EH (cell line): ENCODE measurements around the gene PDZD2.

Source experiments
- DNase-seq: peaks from one replicate; pipeline ENCODE4 v3.0.0-alpha.2; 2015; ENCODE audit warnings: low read depth

The PDZD2 gene

GRCh38 chr5:31976169-31976568 is 337.2 kb downstream of the PDZD2 start:
- DNase-seq: no peak

DNA sequence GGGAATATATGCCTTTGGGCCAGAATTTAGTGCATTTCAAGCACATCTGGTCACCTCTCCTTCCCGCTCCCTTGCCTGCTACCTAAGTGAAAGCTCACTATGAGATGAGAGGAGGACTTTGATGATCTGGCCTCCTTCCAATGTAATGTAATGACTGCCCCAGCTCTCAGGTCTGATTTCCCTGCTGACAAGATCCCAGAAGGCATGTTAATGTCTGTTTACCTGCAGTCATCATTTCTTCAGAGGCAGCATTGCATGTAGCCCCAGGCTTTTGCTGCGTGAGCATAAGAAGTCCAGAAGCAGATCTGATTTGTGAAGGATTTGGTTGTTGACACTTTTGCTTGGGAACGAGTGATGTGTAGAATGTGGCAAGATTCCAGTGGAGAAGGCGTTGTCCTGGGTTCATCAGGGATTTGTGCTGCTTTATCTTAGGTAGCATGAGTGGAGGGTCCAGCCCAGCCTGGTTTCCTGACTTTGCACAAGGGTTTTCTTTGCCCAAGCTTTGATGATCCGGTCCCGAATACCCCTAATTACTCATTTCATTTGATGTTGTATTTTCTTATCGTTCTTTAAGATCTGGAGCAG is 342.5 kb downstream of the PDZD2 start:
- DNase-seq: no peak

GRCh38 chr5:31982027-31982426 is 343.1 kb downstream of the PDZD2 start:
- DNase-seq: no peak

DNA sequence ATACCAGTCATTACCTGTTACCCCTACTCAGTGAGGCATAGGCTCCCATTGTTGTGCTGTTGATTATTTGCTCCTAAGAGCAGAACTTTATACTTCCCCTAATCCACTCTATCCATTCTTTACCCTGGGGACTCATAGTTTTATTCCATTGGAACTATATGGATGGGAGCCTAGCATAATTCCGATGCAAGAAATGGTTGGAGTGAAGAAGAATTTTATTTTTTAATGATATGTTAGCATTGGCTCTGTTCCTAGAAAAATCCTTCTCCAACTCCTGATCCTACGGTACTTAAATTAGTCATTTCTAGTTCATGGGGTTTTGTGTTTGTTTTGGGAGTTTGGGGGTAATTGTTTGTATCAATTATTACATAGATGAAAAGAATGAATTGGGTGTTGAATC is 343.7 kb downstream of the PDZD2 start:
- DNase-seq: peak; percentile 70

DNA sequence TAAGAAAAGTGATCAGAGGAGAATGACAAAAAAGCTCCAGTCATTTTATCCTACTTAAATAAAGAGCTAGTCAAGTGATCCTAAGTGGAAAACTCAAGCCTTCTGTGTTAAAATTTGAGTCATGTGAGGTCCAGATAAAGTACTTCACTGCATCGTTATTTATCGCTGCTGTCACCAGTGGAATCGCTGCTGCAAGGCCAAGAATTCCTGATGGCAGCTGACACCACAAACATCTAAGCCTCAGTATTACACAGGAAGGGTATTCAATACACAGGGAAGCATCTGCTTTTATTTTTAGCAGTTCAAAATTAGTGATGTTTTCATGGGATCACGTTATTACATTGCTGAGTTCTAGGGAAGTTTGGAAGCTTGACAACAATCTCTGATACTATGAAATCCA is 344.9 kb downstream of the PDZD2 start:
- peak; percentile 86 for DNase-seq

DNA sequence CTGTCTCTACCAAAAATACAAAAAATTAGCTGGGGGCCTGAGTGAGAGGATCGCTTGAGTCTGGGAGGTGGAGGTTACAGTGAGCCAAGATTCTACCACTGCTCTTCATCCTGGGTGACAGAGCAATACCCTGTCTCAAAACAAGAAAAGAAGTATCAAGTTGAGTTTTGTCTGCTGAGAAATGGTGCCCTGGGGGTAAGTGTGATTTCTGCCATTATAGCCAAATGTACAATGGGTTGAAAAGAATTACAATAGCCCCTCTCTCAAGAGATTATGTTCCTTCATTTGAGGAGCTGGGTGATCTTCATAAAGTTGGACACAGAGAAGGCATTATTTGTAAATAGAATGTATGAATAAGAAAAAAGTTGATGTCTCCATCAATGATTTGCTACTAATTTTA is 345.8 kb downstream of the PDZD2 start:
- no peak for DNase-seq

DNA sequence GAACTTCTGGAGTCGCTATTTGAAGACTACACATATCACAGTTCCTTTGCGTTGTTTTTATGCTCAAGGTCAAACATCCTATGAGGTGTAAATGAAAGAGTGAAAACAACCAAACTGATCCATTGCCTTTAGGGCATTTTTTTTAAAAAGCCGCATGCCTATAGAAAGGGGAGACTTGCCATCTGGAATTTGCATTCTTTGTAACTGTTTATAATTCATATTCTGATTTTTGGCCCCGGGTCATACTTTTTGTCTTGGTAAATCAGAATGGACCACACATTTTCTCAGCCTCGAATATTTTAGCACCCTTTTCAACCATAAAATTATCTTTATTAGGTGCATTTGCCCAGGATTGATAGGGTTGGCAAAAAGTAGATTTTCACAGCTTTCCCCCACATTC is 347.2 kb downstream of the PDZD2 start:
- DNase-seq: no peak

DNA sequence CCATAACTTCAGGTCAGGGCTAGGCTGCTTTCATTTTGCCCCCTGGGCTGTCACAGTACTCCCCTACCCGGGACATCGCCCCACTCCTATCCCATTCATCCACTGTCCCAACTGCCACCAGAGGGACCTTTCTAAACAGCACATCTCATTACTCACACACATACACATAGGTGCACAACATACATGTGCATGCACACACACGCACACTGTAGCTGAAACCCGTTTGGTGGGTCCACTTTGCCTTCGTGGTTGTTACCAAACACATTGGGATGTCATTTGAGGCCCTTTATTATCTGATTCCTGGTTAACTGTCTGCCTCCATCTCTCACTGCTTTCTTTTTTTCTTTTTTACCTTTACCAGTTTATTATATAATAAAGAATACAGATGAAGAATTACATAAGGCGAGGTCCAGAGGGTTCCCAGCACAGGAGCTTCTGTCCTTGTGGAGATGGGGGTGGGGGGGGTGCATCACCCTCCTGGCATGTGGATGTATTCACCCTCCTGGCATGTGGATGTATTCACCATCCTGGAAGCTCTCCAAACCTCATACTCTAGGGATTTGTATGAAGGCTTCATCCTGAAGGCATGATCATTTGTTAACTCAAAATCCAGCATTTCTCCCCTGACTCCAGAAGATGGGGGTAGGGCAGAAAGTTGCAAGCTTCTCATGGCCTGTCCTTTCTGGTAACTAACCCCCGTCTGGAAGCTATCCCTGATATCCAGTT is 349.2 kb downstream of the PDZD2 start:
- DNase-seq: peak; percentile 99

- peak; percentile 38 for DNase-seq
Measured at GRCh38 chr5:31990081-31990650, 351.2 kb downstream of the PDZD2 start.

DNA sequence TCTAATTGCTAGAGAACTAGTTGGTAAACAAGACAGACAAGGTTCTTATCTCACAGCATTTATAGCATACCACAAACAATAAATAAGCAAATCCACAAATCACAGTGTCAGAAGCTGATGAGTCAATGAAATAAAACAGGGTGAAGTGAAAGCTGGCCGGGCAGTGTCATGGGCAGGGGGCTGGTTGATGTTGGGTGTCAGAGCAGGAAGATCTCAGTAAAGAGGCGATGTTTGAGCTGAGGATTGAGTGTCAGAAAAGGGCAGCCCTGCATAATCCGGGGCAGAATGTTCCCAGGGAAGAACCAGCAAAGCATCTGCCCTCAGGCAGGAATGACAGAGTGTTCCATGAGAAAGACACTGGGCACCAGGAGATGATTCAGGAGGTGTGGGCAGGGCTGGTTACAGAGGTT is 351.8 kb downstream of the PDZD2 start:
- peak; percentile 81 for DNase-seq

DNA sequence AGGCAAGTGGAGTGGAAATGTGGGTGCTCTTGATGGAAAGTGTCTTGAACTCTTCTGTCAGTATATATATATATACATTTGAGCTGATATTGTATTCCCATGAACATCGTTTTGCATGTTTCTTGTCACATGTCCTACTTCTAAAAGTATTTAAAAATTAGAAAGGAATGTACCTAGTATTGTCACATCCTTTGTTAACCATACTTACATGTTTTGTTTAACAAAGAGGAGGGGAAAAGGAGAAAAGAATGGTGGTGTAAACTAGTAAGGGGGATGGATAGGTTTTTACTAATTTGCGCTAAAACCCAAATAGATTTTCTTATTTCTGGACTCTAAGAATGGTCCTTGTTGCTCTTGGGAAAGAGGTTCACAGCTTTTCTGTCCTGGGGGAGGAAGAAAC is 353.4 kb downstream of the PDZD2 start:
- no peak for DNase-seq

DNA sequence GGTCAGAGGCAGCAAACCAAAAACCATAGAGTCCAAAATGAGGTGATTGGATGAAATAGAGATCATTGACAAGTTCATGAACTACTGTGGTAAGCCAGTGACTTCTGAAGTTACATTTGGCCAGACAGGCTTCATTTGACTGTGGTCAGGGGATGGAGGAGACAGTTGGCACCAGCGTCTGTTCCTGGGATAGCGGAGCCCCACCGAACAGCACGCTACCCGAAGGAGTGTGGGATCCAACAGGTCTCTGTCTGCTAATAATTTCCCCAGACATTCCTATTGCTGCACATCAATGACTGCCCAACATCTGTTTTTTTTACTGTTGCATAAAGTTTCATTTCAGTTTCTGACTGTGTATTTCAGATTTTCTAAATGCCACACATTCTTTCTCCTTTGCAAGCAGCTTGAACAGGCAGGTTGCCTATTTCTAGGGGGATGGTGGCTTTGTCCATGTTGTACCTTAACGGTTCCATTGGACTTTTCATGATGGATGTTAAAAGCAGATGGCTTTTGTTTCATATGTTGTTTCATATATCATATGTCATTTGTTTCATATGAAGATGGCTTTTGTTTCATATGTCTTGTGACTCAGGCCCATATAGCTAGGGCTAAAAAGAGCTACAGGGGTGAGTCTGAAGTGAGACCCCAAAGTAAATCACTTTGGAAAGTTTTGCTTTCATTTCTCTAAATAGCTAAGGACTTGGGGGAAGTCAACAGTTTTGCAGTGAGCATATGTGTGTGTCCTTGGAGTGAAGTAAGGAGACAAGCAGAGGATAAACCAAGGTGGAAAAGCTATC is 354.4 kb downstream of the PDZD2 start:
- DNase-seq: peak; percentile 82

DNA sequence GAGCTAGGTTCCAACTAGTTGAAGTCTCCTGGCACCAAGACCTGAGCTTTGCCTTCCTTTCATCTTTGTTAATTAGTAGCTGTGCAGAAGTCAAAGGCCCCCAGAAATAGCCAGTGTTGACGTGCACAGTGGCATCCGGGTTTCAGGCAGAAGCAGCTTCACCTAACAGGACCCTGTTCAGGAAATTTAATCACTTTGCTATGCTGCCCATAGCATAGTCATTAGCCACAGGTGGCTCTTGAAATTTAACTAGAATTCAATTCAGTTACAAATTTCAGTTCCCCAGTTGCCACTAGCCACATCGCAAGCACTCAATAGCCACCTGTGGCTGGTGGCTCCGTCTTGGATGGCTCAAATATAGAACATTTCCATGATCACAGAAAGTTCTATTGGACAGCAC is 356.1 kb downstream of the PDZD2 start:
- no peak for DNase-seq

GRCh38 chr5:31995714-31996113 is 356.8 kb downstream of the PDZD2 start:
- DNase-seq: no peak

- no peak for DNase-seq
Measured at GRCh38 chr5:31996909-31997308, 358.0 kb downstream of the PDZD2 start.

DNA sequence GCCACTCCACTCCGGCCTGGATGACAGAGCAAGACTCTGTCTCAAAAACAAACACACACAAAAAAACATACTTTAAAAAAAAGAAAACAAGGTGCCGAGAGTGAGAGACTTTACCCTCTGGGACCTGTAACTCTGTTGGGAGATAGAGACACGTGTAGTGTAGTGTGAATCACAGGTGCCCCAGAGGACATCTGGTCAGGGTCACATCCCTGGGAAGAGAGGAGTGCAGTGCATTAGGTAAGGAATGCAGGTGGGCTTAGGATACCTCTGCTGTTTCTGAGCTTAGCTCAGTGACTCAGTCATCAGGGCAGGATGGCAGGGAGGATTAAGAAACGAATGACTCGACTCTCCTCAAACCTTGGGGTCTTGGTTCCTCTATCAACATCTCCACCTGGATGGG is 360.5 kb downstream of the PDZD2 start:
- no peak for DNase-seq

GRCh38 chr5:32000731-32001130 is 361.8 kb downstream of the PDZD2 start:
- no peak for DNase-seq

GRCh38 chr5:32001284-32001683 is 362.4 kb downstream of the PDZD2 start:
- DNase-seq: no peak

DNA sequence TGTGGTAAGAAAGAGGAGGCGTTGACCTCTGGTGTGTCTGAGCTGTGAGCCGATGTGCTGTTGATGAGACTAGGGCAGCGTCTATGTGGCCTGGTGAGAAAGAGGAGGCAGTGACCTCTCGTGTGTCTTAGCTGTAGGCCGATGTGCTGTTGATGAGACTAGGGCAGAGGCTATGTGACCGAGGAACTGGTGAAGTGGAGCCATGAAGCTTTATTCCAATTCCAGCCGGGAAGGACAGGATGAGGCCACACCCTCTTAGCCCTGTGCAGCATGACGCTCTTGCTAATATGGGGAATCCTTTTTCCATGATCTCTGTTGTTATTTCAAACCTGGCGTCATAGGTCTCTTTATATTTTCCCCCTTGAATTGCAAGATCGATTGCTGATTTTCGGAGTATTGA is 362.8 kb downstream of the PDZD2 start:
- DNase-seq: no peak

- DNase-seq: no peak
Measured at GRCh38 chr5:32002755-32003154, 363.8 kb downstream of the PDZD2 start.

GRCh38 chr5:32003981-32004380 is 365.1 kb downstream of the PDZD2 start:
- DNase-seq: no peak

DNA sequence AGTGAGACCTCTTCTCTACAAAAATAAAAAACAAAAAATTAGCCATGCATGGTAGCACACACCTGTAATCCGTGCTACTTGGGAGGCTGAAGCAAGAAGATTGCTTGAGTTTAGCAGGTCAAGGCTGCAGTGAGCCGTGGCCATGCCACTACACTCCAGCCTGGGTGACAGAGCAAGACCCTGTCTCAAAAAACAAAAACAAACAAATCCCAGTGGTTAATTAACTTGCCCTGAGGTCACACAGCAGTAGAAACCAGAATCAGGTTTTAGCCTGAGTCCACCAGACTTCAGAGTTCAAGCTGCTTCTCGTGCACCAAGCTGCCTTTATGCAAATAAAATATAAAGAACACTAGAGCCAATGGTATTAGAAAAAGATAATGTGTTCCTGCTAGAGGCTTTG is 365.5 kb downstream of the PDZD2 start:
- no peak for DNase-seq

DNA sequence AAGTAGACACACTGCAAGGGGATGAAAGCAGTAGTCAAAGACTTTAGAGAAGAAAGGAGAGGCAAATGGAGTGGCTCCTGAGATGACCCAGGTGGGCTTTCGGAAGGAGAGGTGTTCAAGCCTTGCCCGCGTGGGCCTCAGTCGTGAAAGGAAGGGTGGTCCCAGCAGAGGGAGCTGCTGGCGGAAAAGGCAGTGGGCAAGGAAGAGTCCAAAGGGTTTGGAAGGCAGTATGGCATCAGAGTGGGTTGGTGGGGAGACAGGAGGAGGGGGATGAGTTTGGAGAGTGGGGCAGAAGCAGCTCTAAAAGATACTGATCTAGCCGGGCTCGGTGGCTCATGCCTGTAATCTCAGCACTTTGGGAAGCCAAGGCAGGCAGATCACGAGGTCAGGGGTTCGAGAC is 369.8 kb downstream of the PDZD2 start:
- DNase-seq: no peak
